ENCODE data around the gene SLC7A10.
"Not testable (repeated sequence)": the region's sequence is repeated elsewhere in the genome, so short reads cannot be mapped to it uniquely, and the experiment has no call there.

SLC7A10 gene

DNA sequence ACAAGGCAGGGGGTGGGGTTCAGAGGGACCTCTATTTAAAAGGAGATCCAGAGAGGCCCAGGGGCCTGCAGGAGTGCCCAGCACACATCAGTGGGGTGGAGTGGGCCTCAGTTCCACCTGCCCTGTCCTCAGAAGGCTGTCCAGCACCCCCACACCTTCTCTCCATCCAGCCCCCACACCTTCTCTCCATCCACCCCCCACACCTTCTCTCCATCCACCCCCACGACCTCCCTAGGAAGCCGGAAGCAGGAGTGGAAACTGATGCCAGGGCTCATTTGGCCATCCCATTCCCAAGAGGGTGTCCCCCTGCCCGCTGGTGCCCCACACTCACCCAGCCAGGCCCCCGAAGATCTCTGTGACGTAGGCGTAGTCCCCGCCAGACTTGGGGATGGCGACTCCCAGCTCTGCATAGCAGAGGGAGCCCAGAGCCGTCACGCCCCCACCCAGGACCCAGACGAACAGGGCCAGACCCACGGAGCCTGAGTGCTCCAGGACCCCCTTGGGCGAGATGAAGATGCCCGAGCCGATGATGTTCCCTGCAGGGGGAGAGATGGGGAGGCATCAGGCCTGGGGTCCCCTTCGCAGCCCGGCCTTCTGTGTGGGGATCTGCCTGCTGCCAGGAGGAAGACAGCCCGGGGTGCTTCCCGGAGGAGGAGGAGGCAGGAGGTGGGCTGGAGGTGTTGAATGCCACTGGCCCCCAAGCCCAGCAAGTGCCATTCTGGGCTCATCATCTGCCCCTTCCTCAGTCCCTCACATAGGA is 10.0 kb downstream of the SLC7A10 start:
- DNase-seq, result no peak

DNA sequence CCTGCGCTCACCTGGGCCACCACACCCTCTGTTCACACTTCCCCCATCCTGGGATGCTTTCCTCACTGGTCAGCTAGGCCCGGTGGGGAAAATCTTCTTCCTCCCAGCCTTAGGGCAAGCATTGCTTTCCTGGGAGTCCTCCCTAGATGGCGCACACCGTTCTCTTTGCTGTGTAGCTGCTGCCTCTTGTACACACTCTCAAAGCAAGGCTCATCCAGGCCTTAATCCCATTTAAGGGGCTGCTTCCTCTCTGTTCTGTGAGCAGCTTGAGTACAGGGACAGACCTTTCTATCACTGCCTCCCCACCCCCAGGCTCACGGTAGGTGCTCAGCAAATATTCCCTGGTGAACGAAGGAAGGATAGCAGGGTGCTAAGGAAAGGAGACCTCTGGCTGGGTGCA is 11.1 kb downstream of the SLC7A10 start:
- peak; percentile 56 for DNase-seq

DNA sequence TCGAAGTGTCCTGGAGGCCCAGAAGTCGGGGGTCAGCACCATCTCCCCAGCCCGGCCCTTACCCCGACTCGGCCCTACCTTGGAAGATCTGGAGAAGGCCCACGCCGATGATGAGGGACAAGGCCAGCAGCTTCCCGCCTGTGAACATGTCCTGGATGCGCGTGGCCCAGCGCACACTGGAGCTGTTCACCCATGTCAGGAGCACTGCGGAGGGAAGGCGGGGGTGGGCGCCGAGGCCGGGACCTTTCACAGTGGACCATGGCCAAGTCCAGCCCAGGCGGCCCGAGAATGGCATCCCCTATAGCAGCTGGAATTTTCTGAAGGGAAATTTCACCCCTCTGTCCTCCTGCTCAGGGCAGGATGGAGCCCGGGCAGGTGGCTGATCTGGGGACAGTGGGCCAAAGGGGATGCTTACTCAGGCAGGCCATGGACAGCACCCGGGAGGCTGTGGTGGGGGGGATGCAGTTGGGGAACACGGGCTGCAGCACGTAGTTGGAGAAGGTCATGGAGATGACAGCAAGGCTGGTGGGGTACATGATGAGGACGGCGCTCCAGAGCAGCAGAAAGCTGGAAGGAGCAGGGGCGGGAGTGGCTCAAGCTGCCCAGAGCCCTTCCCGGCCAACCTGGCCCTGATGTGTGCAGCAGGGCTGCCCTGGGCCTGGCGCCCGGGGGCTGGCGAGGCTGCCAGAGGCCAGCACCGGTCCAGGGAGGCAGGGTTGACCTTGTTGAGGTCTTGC is 13.0 kb downstream of the SLC7A10 start:
- DNase-seq, result no peak

DNA sequence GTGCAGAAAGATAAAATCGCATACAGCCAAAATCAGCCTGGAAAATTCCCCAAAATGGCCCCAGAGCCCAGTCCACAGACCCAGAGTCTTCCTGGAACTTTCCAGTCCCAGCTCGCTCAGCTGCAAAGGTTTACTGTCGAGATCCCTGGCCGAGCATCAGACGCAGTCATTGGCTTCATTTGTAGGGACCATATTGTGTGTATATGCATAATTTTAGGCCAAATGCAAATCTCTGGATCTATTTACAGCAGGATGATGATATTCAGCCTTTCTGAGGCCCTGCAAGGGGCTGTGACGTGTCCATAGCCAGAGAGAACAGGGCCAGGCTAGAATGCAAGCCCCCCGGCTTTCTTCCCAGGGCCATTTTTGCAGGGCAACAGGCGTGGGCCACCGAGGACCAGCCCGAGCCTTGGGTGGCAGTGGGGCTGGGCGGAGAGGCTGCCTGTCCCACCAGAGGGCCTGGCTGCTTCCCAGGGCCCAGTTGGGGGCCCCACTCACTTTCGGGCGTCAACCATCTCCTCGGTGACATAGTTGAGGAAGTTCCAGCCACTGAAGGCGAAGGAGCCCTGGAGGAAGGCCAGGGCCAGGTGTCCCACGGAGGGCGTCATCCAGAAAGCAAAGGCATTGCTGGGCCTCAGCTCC is 13.7 kb downstream of the SLC7A10 start:
- no peak for DNase-seq

DNA sequence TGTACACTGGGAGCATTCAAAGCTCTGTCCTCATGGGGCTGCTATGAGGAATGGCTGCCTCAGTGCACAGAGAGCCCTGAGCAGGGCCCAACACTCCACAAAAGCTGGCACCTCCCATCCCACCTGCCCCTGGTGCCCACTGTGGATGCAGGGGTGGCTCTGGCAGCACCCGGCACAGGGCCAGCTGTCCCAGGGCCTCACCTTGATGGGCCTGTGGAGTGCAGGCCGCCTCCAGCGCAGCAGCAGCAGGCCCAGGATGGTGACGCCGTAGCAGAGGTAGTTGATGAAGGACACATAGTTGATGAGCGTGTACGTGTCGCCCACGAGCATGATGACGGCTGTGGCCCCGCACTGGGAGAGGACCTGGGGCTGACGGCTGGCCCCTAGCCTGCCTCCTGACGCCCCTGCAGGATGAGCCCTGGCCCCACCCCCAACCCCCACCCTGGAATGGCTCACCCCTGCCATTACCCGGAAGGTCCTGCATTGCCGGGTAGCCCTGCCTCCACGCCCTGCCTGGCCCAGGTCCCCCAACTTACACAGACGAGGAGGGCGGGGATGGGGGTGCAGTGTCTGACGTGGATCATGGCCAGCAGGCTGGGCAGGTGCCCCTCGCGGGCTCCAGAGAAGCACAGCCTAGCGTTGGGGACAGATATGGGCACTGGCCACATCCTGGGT is 15.2 kb downstream of the SLC7A10 start:
- DNase-seq, result no peak

DNA sequence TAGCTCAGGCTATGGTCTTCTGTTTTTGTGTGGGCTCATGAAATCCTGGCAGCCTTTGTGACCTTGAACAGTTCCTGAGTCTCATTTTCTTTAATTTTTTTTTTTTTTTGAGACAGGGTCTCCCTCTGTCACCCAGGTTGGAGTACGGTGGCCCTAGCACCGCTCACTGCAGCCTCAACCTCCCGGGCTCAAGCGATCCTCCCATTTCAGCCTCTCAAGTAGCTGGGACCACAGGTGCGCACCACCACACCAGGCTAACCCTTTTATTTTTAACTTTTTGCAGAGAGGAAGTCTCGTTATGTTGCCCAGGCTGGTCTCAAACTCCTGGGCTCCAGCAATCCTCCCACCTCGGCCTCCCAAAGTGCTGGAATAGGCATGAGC is 15.8 kb downstream of the SLC7A10 start:
- DNase-seq, result not testable (repeated sequence)

DNA sequence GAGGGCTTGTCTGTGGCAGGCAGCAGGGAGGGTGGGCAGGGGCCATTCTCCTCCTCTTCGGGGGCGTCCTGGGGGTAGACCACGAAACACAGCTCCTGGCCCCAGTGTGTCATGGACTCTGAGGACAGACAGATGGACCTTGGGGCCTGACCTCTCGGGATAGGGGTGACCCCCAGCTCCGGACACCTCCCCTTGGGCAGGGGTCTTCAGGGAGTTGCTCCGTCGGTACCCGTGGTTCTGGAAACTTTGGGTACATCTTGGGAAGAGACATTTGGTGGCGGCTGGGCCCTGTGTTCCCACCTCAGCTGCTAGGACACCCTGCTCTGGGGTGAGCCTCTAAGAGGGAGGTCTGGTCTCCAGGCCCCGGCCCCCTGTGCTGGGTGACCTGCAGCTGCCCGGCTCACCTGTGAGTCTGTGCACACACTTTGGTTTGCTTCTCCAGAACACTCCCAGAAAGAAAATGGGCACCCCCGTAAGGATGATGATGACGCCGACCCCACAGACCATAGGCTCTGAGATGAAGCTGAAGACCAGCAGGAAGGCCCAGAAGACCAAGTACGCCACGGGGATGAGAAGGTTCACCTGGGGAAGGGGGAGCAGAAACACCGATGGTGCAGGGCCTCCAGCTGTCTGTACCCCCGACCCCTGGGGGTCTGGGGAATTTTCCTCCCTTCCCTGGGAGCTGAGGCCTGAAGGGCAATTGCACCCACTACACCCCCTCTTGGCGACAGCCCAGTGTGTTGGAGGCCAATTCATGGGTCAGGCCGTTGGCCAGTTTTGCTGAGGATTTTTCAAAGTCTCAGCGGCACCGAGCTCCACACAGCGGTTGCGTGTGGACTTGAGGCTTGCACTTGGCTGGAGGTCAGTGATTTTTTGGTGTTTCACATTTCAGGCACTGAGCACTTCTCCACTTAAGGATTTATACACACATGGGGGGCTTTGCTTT is 16.5 kb downstream of the SLC7A10 start:
- no peak for DNase-seq

DNA sequence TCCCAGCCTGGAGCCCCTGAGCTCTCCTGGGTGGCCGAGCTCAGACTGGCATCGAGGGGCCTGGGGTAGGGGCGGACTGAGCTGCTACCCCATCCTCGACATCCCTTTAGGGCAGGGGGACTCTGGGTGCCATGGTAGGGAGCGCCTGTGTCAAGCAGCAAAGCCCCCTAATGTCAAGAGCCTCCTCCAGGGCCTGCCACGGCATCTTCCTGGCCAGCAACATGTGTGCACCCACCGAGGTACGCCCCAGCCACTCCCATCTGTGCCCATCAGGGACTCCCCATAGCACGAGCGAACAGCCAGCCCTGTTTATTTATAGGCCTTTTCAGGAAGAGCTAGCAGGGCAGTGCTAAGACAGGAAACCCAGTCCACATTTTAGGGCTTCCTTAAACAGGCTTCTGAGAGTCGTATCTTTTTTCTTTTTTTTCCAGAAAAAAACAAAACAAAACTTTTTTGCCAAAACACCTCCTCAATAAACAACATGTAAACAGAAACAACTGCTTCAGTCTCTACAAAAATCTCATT is 17.2 kb downstream of the SLC7A10 start:
- no peak for DNase-seq

DNA sequence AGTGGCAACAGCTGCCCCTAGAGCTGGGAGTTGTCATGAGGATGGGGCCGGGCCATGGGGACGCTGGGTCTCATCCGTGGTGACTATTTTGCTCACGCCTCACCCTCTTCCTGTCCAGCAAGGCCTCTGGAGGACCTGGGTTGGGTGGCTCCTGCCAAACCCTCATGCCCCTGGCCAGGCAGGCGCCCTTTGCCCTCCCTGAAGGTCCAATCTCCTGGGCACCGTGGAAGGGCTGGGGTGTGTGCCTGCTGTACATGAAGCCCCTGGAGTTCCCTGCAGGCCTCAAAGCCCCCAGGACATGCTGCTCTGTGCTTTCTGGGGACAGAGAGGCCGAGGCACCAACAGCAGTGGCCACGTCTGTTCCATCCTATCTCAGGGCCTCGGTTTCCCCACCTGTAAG is 17.7 kb downstream of the SLC7A10 start:
- no peak for DNase-seq

DNA sequence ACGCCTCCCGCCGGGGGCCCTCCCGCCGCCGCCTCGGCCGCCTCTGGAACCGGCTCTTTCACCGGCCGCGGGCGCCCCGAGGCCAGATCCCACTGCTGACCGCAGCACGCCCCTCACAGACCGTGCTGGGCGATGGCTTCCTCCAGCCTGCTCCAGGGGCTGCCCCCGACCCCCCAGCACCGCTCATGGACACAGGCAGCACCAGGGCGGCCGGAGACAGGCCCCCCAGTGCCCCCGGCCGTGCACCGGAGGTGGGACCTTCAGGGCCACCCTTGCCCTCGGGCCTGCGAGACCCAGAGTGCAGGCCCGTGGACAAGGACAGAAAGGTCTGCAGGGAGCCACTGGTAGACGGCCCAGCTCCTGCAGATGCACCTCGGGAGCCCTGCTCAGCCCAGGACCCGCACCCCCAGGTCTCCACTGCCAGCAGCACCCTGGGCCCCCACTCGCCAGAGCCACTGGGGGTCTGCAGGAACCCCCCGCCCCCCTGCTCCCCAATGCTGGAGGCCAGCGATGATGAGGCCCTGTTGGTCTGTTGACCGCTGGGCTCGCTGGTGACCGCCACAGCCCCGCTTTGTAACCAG is 18.5 kb downstream of the SLC7A10 start:
- no peak for DNase-seq

DNA sequence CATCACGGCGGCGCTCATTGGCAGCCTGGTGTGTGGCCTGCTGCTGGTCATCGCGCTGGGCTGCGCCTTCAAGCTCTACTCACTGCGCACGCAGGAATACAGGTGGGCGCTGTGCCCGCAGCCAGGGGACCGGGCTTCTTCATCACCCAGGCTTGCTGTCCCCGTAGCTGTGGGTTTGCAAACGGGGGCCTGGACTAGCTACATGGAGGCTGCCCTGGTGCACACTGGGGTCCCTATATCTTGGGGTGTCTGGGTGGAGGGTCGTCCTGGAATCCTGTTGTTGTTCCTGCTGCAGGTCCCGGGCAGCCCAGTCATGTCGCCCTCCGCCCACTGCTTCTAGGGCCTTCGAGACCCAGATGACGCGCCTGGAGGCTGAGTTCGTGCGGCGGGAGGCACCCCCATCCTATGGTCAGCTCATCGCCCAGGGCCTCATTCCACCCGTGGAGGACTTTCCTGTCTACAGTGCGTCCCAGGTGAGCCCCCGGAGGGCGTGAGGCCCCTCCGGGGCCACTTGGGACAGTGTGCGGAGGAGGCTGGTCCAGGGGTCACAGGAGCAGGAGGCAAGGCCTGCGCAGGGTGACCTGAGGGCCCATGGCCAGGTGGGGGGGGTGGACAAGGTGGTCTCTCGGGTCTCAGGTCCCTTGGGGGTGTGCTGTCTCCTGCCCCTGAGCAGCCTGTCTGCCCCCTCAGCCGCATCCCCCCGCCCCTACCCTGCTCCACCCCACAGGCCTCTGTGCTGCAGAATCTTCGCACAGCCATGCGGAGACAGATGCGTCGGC is 19.2 kb downstream of the SLC7A10 start:
- DNase-seq, result no peak

DNA sequence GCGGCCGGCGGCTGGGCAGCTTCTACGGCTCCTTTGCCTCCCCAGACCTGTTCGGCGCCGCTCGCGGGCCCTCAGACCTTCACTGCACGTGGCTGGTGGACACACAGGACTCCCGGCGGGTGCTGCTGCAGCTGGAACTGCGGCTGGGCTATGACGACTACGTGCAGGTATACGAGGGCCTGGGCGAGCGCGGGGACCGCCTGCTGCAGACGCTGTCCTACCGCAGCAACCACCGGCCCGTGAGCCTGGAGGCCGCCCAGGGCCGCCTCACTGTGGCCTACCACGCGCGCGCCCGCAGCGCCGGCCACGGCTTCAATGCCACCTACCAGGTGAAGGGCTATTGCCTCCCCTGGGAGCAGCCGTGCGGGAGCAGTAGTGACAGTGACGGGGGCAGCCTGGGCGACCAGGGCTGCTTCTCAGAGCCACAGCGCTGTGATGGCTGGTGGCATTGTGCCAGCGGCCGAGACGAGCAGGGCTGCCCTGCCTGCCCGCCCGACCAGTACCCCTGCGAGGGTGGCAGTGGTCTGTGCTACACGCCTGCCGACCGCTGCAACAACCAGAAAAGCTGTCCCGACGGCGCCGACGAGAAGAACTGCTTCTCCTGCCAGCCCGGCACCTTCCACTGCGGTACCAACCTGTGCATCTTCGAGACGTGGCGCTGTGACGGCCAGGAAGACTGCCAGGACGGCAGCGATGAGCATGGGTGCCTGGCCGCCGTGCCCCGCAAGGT is 20.0 kb downstream of the SLC7A10 start:
- no peak for DNase-seq

DNA sequence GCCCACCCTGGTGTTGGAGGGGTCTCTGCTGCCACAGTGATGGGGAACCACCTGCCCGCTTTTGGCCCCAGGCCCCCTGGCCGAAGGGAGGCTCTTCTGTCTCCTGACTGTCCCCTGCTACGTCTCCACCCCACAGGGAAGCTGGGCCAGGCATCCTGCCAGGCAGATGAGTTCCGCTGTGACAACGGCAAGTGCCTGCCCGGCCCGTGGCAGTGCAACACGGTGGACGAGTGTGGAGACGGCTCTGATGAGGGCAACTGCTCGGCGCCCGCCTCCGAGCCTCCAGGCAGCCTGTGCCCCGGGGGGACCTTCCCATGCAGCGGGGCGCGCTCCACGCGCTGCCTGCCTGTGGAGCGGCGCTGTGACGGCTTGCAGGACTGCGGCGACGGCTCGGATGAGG is 20.5 kb downstream of the SLC7A10 start:
- DNase-seq, result no peak

DNA sequence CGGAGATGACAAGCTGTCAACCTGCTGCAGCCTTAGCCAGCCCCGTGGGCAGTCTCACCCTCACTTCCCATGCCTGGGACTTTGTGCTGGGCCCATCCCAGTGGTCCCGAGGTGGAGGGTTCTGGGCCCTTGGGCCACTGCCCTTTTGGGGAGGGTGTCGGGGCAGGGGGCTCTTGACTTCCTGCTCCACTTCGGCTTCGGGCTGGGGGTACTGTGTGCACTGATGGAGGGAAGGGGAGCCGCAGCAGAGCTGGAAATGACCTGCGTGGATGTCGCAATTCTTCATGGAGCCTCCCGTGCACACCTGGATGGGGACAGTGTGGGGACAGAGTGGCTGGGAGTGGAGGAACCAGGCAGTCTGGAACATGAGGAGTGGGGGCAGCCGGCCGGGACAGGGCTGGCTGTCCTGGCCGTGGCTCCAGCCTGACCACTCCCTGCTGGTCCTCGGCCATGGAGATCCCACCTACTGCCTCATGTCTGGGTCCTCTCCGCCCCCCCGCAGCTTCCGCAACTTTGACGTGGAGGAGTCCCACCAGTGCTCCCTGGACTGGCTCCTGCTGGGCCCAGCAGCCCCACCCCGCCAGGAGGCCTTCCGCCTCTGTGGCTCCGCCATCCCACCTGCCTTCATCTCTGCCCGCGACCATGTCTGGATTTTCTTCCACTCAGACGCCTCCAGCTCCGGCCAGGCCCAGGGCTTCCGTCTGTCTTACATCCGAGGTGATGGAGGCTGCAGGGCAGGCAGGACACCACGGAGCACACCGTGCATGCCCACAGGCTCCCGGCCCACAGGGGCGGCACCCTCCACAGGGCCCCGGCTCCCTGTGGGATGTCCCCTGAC is 21.3 kb downstream of the SLC7A10 start:
- DNase-seq, result no peak

DNA sequence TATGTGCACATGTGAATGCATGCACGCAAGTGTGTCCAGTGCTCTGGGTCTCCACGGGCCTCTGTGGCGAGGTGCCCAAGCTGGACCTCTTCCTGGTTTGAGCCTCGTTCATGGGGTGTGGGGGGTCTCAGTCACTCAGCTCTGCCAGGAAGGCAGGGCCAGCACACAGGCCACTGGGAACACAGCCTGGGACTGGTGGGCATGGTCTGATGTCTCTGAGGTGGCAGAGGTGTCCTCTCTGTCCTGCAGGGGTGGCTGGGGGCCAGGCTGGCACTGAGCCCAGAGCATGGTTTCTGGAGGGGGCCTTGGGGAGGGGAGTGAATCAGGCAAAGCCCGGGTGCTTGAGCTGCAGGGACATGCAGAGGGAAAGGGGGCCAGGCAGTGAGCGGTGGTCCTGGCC is 22.1 kb downstream of the SLC7A10 start:
- no peak for DNase-seq

DNA sequence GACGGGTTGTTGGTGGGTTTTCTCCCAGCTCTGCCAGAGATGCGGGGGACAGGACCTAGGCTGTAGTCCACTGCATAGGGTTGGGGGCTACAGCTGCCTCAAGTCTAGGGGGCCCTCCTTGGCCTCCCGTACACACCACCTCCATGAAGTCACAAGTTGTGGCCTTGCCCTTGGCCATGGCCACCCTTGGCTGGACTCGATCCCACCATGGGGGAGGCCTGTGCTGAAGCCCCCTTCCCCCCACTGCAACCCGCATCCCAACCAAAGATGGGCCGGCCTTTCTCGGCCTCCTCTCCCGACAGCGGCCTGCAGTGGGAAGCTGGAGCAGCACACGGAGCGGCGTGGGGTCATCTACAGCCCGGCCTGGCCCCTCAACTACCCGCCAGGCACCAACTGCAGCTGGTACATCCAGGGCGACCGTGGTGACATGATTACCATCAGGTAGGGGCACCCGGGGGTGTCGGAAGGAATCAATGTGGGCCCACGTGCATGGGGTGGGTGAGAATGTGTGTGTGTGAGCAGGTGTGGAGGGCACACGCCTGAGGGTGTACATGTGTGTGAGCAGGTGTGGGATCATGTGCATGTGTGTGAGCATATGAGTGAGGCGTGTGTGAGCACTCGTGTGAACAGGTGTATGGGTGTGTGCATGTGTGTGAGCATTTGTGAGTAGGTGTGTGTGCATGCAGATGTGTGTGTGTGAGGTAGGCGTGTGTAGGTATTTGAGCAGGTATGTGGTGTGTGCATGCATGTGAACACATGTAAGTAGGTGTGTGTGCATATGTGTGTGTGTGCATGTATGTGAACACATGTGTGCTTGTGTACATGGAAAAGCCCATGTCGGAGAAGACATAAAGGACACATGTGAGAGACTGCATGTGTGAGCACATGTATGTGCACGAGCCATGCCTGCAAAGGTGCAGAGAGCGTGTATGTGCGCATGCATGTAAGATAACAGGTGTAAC is 22.8 kb downstream of the SLC7A10 start:
- DNase-seq, result no peak

DNA sequence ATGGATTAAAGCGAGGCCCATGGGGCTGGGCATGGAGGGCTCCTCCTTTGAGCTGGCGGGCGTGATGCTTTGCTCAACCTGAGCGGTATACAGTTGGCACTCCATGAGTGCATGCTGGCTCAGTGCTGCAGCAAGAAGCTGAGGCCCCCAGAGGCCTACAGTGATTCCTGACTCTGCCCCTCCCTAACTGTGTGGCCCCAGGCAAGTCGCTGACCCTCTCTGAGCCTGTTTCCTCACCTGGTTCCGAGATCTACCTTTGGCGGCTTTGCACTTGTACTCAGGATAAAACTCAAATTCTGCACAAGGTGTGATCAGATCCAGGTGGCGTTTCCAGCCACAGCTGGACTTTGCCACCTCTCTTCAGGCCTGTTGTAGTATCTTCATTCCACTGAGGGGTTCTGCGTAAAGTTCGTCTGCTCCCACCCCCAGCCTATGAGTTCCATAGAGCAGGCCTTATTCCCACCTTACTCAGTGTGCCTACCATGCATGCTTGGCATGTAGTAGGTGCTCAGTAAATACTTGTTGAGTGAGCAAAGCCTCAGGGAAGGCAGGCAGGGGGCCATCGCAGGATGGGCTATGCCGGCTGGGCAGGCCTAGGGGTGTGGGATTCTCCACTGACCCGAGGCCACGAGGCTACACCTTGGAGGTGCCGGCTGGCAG is 23.6 kb downstream of the SLC7A10 start:
- DNase-seq, result no peak

Measured in retina (tissue), 1 donor.